Measurements from ENCODE around the gene LAMA3.

GRCh38 chr18:23970161-23971096, 281.2 kb downstream of the LAMA3 start:
- TF ChIP-seq CTCF (conservative IDR thresholded peaks at IDR 0.05): no peak
- no peak for TF ChIP-seq ZFX (IDR thresholded peaks at IDR 0.05)

Measured in C4-2B (cell line).